NCI-H774 (cell line): ENCODE data around the gene CFAP157.
"Not testable (repeated sequence)": the region's sequence is repeated elsewhere in the genome, so short reads cannot be mapped to it uniquely, and the experiment has no call there.

ENCODE experiments used
- DNase-seq: peaks from one replicate; lab custom pipeline; 2025; lab: John Stamatoyannopoulos, UW

The CFAP157 gene

GRCh38 chr9:127735530-127736185, 28.9 kb downstream of the CFAP157 start:
- DNase-seq = no peak

- DNase-seq = no peak
Observed at GRCh38 chr9:127738666-127739065, 31.9 kb downstream of the CFAP157 start.

GRCh38 chr9:127739614-127740330, 33.0 kb downstream of the CFAP157 start:
- no peak for DNase-seq

GRCh38 chr9:127741831-127742434, 35.1 kb downstream of the CFAP157 start:
- peak; percentile 66 for DNase-seq

GRCh38 chr9:127742435-127743088, 35.8 kb downstream of the CFAP157 start:
- peak; percentile 91 for DNase-seq

- DNase-seq = no peak
Observed at GRCh38 chr9:127744398-127745110, 37.8 kb downstream of the CFAP157 start.

GRCh38 chr9:127746959-127747569, 40.3 kb downstream of the CFAP157 start:
- DNase-seq = no peak

GRCh38 chr9:127749090-127749787, 42.5 kb downstream of the CFAP157 start:
- no peak for DNase-seq

GRCh38 chr9:127751269-127752054, 44.7 kb downstream of the CFAP157 start:
- DNase-seq = no peak

GRCh38 chr9:127753148-127753547, 46.4 kb downstream of the CFAP157 start:
- DNase-seq = no peak

- DNase-seq = no peak
Observed at GRCh38 chr9:127753622-127754021, 46.8 kb downstream of the CFAP157 start.

GRCh38 chr9:127754099-127755060, 47.6 kb downstream of the CFAP157 start:
- DNase-seq = no peak

GRCh38 chr9:127755061-127756060, 48.6 kb downstream of the CFAP157 start:
- no peak for DNase-seq

- no peak for DNase-seq
Observed at GRCh38 chr9:127756233-127756632, 49.4 kb downstream of the CFAP157 start.

- not testable (repeated sequence) for DNase-seq
Observed at GRCh38 chr9:127756776-127757175, 50.0 kb downstream of the CFAP157 start.

GRCh38 chr9:127758843-127759242, 52.1 kb downstream of the CFAP157 start:
- no peak for DNase-seq

GRCh38 chr9:127761061-127761460, 54.3 kb downstream of the CFAP157 start:
- no peak for DNase-seq

- DNase-seq = no peak
Observed at GRCh38 chr9:127761491-127761956, 54.7 kb downstream of the CFAP157 start.
